Measurements from ENCODE around the gene SLC12A2.

Gene SLC12A2

DNA sequence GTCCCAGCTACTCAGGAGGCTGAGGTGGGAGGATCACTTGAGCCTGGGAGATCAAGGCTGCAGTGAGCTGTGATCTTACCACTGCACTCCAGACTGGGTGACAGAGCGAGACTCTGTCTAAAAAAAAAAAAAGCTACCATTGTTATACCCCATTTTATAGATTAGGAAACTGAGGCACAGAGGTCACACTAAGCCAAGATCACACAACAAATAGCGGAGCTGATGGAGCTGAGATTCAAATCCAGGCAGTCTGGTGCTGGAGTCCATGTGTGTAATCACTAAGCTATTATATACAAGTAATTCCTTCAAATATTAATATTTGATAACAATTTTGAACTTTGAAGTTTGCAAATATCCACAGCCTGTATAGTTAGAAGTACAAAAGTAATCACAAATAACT is 6.0 kb upstream of the SLC12A2 start:
- no peak overlapping the region for H3K4me3 ChIP-seq (ENCODE audit: low read length)
- no peaks in the 10 kb centered on the region for H3K79me1 ChIP-seq (ENCODE audit: low read length)
- no peak for DNase-seq
- H4K5ac ChIP-seq (ENCODE audit: low read length): no peak overlapping the region
- WGBS (ENCODE audit: extremely low coverage, insufficient coverage, low lambda C conversion rate): no CpG with 5 or more reads among the region's 2 CpGs
- no peak overlapping the region for H3K56ac ChIP-seq (ENCODE audit: low read length)
- H3K4me1 ChIP-seq (ENCODE audit: control insufficient read depth, low read depth, low read length): no peaks in the 10 kb centered on the region
- H4K8ac ChIP-seq (ENCODE audit: low read depth, low read length): no peak overlapping the region
- no peak overlapping the region for H2BK15ac ChIP-seq (replicated peaks; ENCODE audit: low read depth)
- H3K27ac ChIP-seq (ENCODE audit: low read depth, low read length): no peak overlapping the region
- H3K18ac ChIP-seq (ENCODE audit: low read length): no peak overlapping the region
- no peaks in the 10 kb centered on the region for H3K36me3 ChIP-seq (ENCODE audit: control insufficient read depth, insufficient read depth, low read length)
- no peak overlapping the region for H3K23ac ChIP-seq (ENCODE audit: low read length)
- no peaks in the 10 kb centered on the region for H3K79me2 ChIP-seq (ENCODE audit: control insufficient read depth, insufficient read depth, low read length)
- H3K27me3 ChIP-seq (ENCODE audit: insufficient read depth, low read length, poor library complexity): no peaks in the 10 kb centered on the region
- no peak overlapping the region for H2BK120ac ChIP-seq (ENCODE audit: low read depth, low read length)
- H2BK5ac ChIP-seq (ENCODE audit: low read length): no peak overlapping the region
- no peak overlapping the region for H3K4me2 ChIP-seq (ENCODE audit: low read length)
- no peak overlapping the region for H3K9ac ChIP-seq (ENCODE audit: low read length)
- no peak overlapping the region for H2AK5ac ChIP-seq (ENCODE audit: low read length)
- no peak overlapping the region for H3K4ac ChIP-seq (ENCODE audit: low read depth, low read length)

- H3K9ac ChIP-seq (ENCODE audit: low read length): no peak overlapping the region
- H4K5ac ChIP-seq (ENCODE audit: low read length): no peak overlapping the region
- H2BK120ac ChIP-seq (ENCODE audit: low read depth, low read length): no peak overlapping the region
- no peaks in the 10 kb centered on the region for H3K27me3 ChIP-seq (ENCODE audit: insufficient read depth, low read length, poor library complexity)
- no peak overlapping the region for H3K4me2 ChIP-seq (ENCODE audit: low read length)
- no peak overlapping the region for H4K8ac ChIP-seq (ENCODE audit: low read depth, low read length)
- no peak overlapping the region for H2AK5ac ChIP-seq (ENCODE audit: low read length)
- no CpG with 5 or more reads among the region's 5 CpGs for WGBS (ENCODE audit: extremely low coverage, insufficient coverage, low lambda C conversion rate)
- peaks cover 4% of the 10 kb centered on the region for H3K4me1 ChIP-seq (ENCODE audit: control insufficient read depth, low read depth, low read length)
- no peak for DNase-seq
- no peak overlapping the region for H3K18ac ChIP-seq (ENCODE audit: low read length)
- peaks cover 1% of the 10 kb centered on the region for H3K79me2 ChIP-seq (ENCODE audit: control insufficient read depth, insufficient read depth, low read length)
- no peak overlapping the region for H3K4me3 ChIP-seq (ENCODE audit: low read length)
- no peak overlapping the region for H2BK15ac ChIP-seq (replicated peaks; ENCODE audit: low read depth)
- peaks cover 6% of the 10 kb centered on the region for H3K79me1 ChIP-seq (ENCODE audit: low read length)
- no peak overlapping the region for H3K23ac ChIP-seq (ENCODE audit: low read length)
- H3K56ac ChIP-seq (ENCODE audit: low read length): no peak overlapping the region
- H3K4ac ChIP-seq (ENCODE audit: low read depth, low read length): no peak overlapping the region
- no peaks in the 10 kb centered on the region for H3K36me3 ChIP-seq (ENCODE audit: control insufficient read depth, insufficient read depth, low read length)
- no peak overlapping the region for H3K27ac ChIP-seq (ENCODE audit: low read depth, low read length)
- no peak overlapping the region for H2BK5ac ChIP-seq (ENCODE audit: low read length)
These were observed 2.3 kb upstream of the SLC12A2 start for GRCh38 chr5:128081111-128081851.

DNA sequence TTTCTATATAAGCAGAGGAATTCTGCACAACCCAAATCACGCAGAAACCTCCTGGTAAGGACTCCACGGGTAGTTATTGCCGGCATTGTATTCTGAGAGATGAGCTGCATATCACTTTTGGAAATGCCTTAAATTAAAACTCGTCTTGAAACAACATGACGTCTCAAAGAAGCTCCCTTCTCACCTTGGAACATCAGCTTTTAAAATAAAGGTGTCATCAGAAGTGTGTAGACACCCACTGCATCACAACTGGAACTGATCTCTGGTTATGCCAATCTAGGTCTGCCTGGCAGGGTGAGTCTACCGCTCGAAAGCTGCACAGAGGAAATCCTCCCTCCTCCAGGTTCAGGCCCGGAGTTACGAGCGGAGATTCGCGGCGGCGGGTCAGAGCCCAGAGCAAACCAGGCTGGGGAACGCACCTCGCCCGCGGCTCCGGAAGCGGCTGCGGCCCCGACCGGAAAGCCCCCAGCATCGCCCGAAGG is 974 bp upstream of the SLC12A2 start:
- Histone ChIP-seq H3K4ac (ENCODE audit: low read depth, low read length) (peak overlapping the region; percentile 65), H3K27me3 (ENCODE audit: insufficient read depth, low read length, poor library complexity) (no peaks in the 10 kb centered on the region), H2AK5ac (ENCODE audit: low read length) (no peak overlapping the region), H3K27ac (ENCODE audit: low read depth, low read length) (peak overlapping the region; percentile 94), H2BK15ac (replicated peaks; ENCODE audit: low read depth) (no peak overlapping the region), H4K8ac (ENCODE audit: low read depth, low read length) (peak overlapping the region; percentile 97), H3K9ac (ENCODE audit: low read length) (peak overlapping the region; percentile 94), H4K5ac (ENCODE audit: low read length) (no peak overlapping the region), H3K18ac (ENCODE audit: low read length) (peak overlapping the region; percentile 78), H3K36me3 (ENCODE audit: control insufficient read depth, insufficient read depth, low read length) (no peaks in the 10 kb centered on the region), H3K4me1 (ENCODE audit: control insufficient read depth, low read depth, low read length) (peaks cover 4% of the 10 kb centered on the region), H2BK5ac (ENCODE audit: low read length) (no peak overlapping the region), H3K4me2 (ENCODE audit: low read length) (peak overlapping the region; percentile 74), H3K79me1 (ENCODE audit: low read length) (peaks cover 6% of the 10 kb centered on the region), H3K23ac (ENCODE audit: low read length) (no peak overlapping the region), H3K56ac (ENCODE audit: low read length) (peak overlapping the region; percentile 98), H3K79me2 (ENCODE audit: control insufficient read depth, insufficient read depth, low read length) (peaks cover 1% of the 10 kb centered on the region), H3K4me3 (ENCODE audit: low read length) (peak overlapping the region; percentile 84), H2BK120ac (ENCODE audit: low read depth, low read length) (no peak overlapping the region)
- WGBS (ENCODE audit: extremely low coverage, insufficient coverage, low lambda C conversion rate): no CpG with 5 or more reads among the region's 25 CpGs
- no peak for DNase-seq

DNA sequence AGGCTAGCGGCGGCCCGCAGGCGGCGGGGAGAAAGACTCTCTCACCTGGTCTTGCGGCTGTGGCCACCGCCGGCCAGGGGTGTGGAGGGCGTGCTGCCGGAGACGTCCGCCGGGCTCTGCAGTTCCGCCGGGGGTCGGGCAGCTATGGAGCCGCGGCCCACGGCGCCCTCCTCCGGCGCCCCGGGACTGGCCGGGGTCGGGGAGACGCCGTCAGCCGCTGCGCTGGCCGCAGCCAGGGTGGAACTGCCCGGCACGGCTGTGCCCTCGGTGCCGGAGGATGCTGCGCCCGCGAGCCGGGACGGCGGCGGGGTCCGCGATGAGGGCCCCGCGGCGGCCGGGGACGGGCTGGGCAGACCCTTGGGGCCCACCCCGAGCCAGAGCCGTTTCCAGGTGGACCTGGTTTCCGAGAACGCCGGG is 253 bp downstream of the SLC12A2 start:
- Histone ChIP-seq H3K27ac (ENCODE audit: low read depth, low read length) (peak overlapping the region; percentile 94), H3K23ac (ENCODE audit: low read length) (no peak overlapping the region), H3K4me3 (ENCODE audit: low read length) (peak overlapping the region; percentile 55), H3K27me3 (ENCODE audit: insufficient read depth, low read length, poor library complexity) (no peaks in the 10 kb centered on the region), H3K56ac (ENCODE audit: low read length) (peak overlapping the region; percentile 98), H4K8ac (ENCODE audit: low read depth, low read length) (no peak overlapping the region), H3K79me2 (ENCODE audit: control insufficient read depth, insufficient read depth, low read length) (peaks cover 1% of the 10 kb centered on the region), H3K36me3 (ENCODE audit: control insufficient read depth, insufficient read depth, low read length) (no peaks in the 10 kb centered on the region), H4K5ac (ENCODE audit: low read length) (no peak overlapping the region), H3K9ac (ENCODE audit: low read length) (peak overlapping the region; percentile 83), H2AK5ac (ENCODE audit: low read length) (no peak overlapping the region), H2BK120ac (ENCODE audit: low read depth, low read length) (no peak overlapping the region), H3K18ac (ENCODE audit: low read length) (no peak overlapping the region), H3K4me2 (ENCODE audit: low read length) (peak overlapping the region; percentile 44), H3K4me1 (ENCODE audit: control insufficient read depth, low read depth, low read length) (peaks cover 4% of the 10 kb centered on the region), H2BK5ac (ENCODE audit: low read length) (no peak overlapping the region), H3K4ac (ENCODE audit: low read depth, low read length) (no peak overlapping the region), H2BK15ac (replicated peaks; ENCODE audit: low read depth) (no peak overlapping the region), H3K79me1 (ENCODE audit: low read length) (peaks cover 6% of the 10 kb centered on the region)
- no CpG with 5 or more reads among the region's 53 CpGs for WGBS (ENCODE audit: extremely low coverage, insufficient coverage, low lambda C conversion rate)
- peak; percentile 71 for DNase-seq

GRCh38 chr5:128084228-128085167 is 932 bp downstream of the SLC12A2 start:
- Histone ChIP-seq H4K5ac (ENCODE audit: low read length) (no peak overlapping the region), H3K23ac (ENCODE audit: low read length) (peak overlapping the region; percentile 80), H3K18ac (ENCODE audit: low read length) (no peak overlapping the region), H3K4me3 (ENCODE audit: low read length) (peak overlapping the region; percentile 83), H3K4ac (ENCODE audit: low read depth, low read length) (no peak overlapping the region), H2AK5ac (ENCODE audit: low read length) (no peak overlapping the region), H3K9ac (ENCODE audit: low read length) (peak overlapping the region; percentile 83), H2BK120ac (ENCODE audit: low read depth, low read length) (no peak overlapping the region), H2BK15ac (replicated peaks; ENCODE audit: low read depth) (no peak overlapping the region), H3K56ac (ENCODE audit: low read length) (peak overlapping the region; percentile 98), H3K79me2 (ENCODE audit: control insufficient read depth, insufficient read depth, low read length) (peaks cover 1% of the 10 kb centered on the region), H3K4me2 (ENCODE audit: low read length) (peak overlapping the region; percentile 96), H3K36me3 (ENCODE audit: control insufficient read depth, insufficient read depth, low read length) (no peaks in the 10 kb centered on the region), H3K4me1 (ENCODE audit: control insufficient read depth, low read depth, low read length) (peaks cover 4% of the 10 kb centered on the region), H2BK5ac (ENCODE audit: low read length) (no peak overlapping the region), H4K8ac (ENCODE audit: low read depth, low read length) (no peak overlapping the region), H3K79me1 (ENCODE audit: low read length) (peaks cover 6% of the 10 kb centered on the region), H3K27ac (ENCODE audit: low read depth, low read length) (no peak overlapping the region), H3K27me3 (ENCODE audit: insufficient read depth, low read length, poor library complexity) (no peaks in the 10 kb centered on the region)
- no CpG with 5 or more reads among the region's 71 CpGs for WGBS (ENCODE audit: extremely low coverage, insufficient coverage, low lambda C conversion rate)
- DNase-seq: peak; percentile 51
